CD4-positive, alpha-beta T cell (primary cell): Measurements from ENCODE around the gene NIN. TPM values are rescaled to one million over a fixed set of nuclear protein-coding genes. Genes with fewer than 3 reads are reported as not detected.
A peak's percentile ranks its signal among the peaks of the same experiment; 100 is the strongest.

Experiments used
- ATAC-seq: fragments of 200-7000 bp; cut with Tn5 transposase; one replicate; pipeline ENCODE4 v1.10.0; 2022; ENCODE audit warnings: mild to moderate bottlenecking; ENCODE audit not compliant: poor library complexity
- CTCF ChIA-PET: fragments of 350-600 bp; sonication (Branson Sonifier 250); formaldehyde crosslinking; loops from one replicate; lab custom pipeline; 2021; ENCODE audit warnings: antibody characterized with exemption, inconsistent platforms; lab: Charles Lee
- POLR2A ChIA-PET: fragments of 350-600 bp; sonication (Branson Sonifier 250); formaldehyde crosslinking; loops from one replicate; lab custom pipeline; 2021; ENCODE audit warnings: antibody characterized with exemption, inconsistent platforms; lab: Charles Lee
- DNase-seq, 14 experiments: peaks; one replicate each; pipeline ENCODE4 v3.0.0-alpha.2; 2013 to 2020; ENCODE audit warnings: mixed read lengths in 2 of 14
- H3K27ac ChIP-seq, 2 donors: one replicate each; pipeline versions ENCODE4 v1.5.1 to v1.7.0; 2013; ENCODE audit warnings: low read length in 2 of 2, low read depth in 1 of 2, mild to moderate bottlenecking in 1 of 2
- H3K27me3 ChIP-seq, 2 experiments: 1 replicate in 1 of 2; 2 replicates in 1 of 2; pipeline versions ENCODE4 v1.6.1 to v1.7.0; 2013; ENCODE audit warnings: low read length in 2 of 2, control low read depth in 1 of 2, mild to moderate bottlenecking in 1 of 2, moderate library complexity in 1 of 2; ENCODE audit not compliant: insufficient read depth in 2 of 2, control insufficient read depth in 1 of 2
- H3K36me3 ChIP-seq: one replicate; pipeline ENCODE4 v1.6.1; 2013; ENCODE audit warnings: low read length, control low read depth; ENCODE audit not compliant: insufficient read depth
- H3K4me1 ChIP-seq: one replicate; pipeline ENCODE4 v1.6.1; 2013; ENCODE audit warnings: low read length, control low read depth; ENCODE audit not compliant: insufficient read depth
- H3K4me3 ChIP-seq: one replicate; pipeline ENCODE4 v1.5.1; 2013; ENCODE audit warnings: mild to moderate bottlenecking, low read length, moderate library complexity
- H3K9me3 ChIP-seq, 2 experiments: 1 replicate in 1 of 2; 2 replicates in 1 of 2; pipeline versions ENCODE4 v1.6.1 to v1.7.0; 2013; ENCODE audit warnings: low read length in 2 of 2, mild to moderate bottlenecking in 2 of 2, control low read depth in 1 of 2, moderate library complexity in 1 of 2; ENCODE audit not compliant: control insufficient read depth in 1 of 2, insufficient read depth in 1 of 2
- H3K27ac Mint-ChIP-seq: one replicate; pipeline ENCODE4 v1.8.0; 2020; ENCODE audit warnings: mixed read lengths
- H3K27me3 Mint-ChIP-seq: one replicate; pipeline ENCODE4 v1.8.0; 2021; ENCODE audit warnings: mixed read lengths
- H3K36me3 Mint-ChIP-seq: one replicate; pipeline ENCODE4 v1.8.0; 2021; ENCODE audit warnings: low read depth, mixed read lengths
- H3K4me1 Mint-ChIP-seq: one replicate; pipeline ENCODE4 v1.8.0; 2021; ENCODE audit warnings: low read depth, mixed read lengths
- H3K4me3 Mint-ChIP-seq: one replicate; pipeline ENCODE4 v1.8.0; 2020; ENCODE audit warnings: mild to moderate bottlenecking, mixed read lengths
- H3K9me3 Mint-ChIP-seq: one replicate; pipeline ENCODE4 v1.8.0; 2020; ENCODE audit warnings: mixed read lengths
- CTCF ChIP-seq: fragments of 200-600 bp; IDR thresholded peaks from one replicate; pipeline ENCODE4 v1.8.0; 2022; ENCODE audit warnings: antibody characterized with exemption, mild to moderate bottlenecking
- intact Hi-C, 2 experiments: fragments of 100-400 bp; cut with DNase I in 1 of 2; cut with micrococcal nuclease in 1 of 2; formaldehyde crosslinking; loops; one replicate each; pipeline versions ENCODE4 v1.15.1 to v1.9.0; 2023 to 2025; cut with DNase I, micrococcal nuclease
- total RNA-seq, 174 experiments: library from RNA in 2 of 174; stranded (reverse) in 2 of 174; gene quantifications; one replicate each; pipeline ENCODE4 v1.2.3 and lab custom pipeline; 2021 to 2026

Gene NIN
- total RNA-seq, 2 experiments from 2014 or later, result 96.8 to 98.5 TPM

GRCh38 chr14:50860478-50861086, 29.6 kb upstream of the NIN start:
- peaks cover 16% of the 10 kb centered on the region for H3K4me1 Mint-ChIP-seq
- peaks cover 4% of the 10 kb centered on the region for H3K27me3 Mint-ChIP-seq
- DNase-seq, result peak; percentile 83 to 95 (median 90)
- POLR2A ChIA-PET, result interaction anchor here (0.6 to 3.1 kb wide), 30 partner anchors 12 to 549 kb away, joined by 3 to 83 read pairs (median 5); partner anchors contain the start of genes DMAC2L, L2HGDH, MAP4K5 and NIN
- peaks cover 11% of the 10 kb centered on the region for H3K4me1 ChIP-seq
- no peaks in the 10 kb centered on the region for H3K36me3 ChIP-seq
- no peaks in the 10 kb centered on the region for H3K9me3 Mint-ChIP-seq
- TF ChIP-seq CTCF, result peak; percentile 87
- no peak overlapping the region for H3K27ac ChIP-seq
- peaks cover 8% of the 10 kb centered on the region for H3K36me3 Mint-ChIP-seq
- peak overlapping the region; percentile 93 for H3K4me3 Mint-ChIP-seq
- CTCF ChIA-PET, result interaction anchor here (0.9 to 3.4 kb wide), 27 partner anchors 8 to 540 kb away, joined by 3 to 43 read pairs (median 4); partner anchors contain the start of genes MAP4K5 and NIN
- peak; percentile 79 for ATAC-seq
- intact Hi-C loops, result loop anchor here (1.0 to 10.0 kb wide), 7 partner anchors 30 to 536 kb away; partner anchors contain the start of gene NIN (in 1 of the 2)
- no peaks in the 10 kb centered on the region for H3K9me3 ChIP-seq
- H3K27me3 ChIP-seq, result no peaks in the 10 kb centered on the region
- H3K4me3 ChIP-seq, result peak overlapping the region; percentile 83
- peak overlapping the region; percentile 89 for H3K27ac Mint-ChIP-seq

GRCh38 chr14:50859296-50859624, 28.3 kb upstream of the NIN start:
- Mint-ChIP-seq H3K27me3 (no peaks in the 10 kb centered on the region), H3K4me1 (peaks cover 14% of the 10 kb centered on the region), H3K9me3 (no peaks in the 10 kb centered on the region), H3K4me3 (peak overlapping the region; percentile 93), H3K36me3 (peaks cover 8% of the 10 kb centered on the region), H3K27ac (peak overlapping the region; percentile 89)
- Histone ChIP-seq H3K27me3 (no peaks in the 10 kb centered on the region), H3K36me3 (no peaks in the 10 kb centered on the region), H3K27ac (no peak overlapping the region), H3K4me1 (peaks cover 11% of the 10 kb centered on the region), H3K9me3 (no peaks in the 10 kb centered on the region), H3K4me3 (peak overlapping the region; percentile 83)
- intact Hi-C loops, result loop anchor here in 1 of 2 experiments (2.0 kb wide), 1 partner anchor 26 kb away; no protein-coding TSS in a partner anchor
- ATAC-seq (no peak), DNase-seq (no peak)
- ChIA-PET CTCF (interaction anchor here (0.6 to 3.4 kb wide), 10 partner anchors 13 to 621 kb away, joined by 3 to 43 read pairs (median 6); partner anchors contain the start of gene NIN), POLR2A (interaction anchor here (1.3 to 3.1 kb wide), 13 partner anchors 24 to 547 kb away, joined by 3 to 83 read pairs (median 11); partner anchors contain the start of genes DMAC2L, L2HGDH and NIN)
- no peak for TF ChIP-seq CTCF

GRCh38 chr14:50856660-50857059, 25.7 kb upstream of the NIN start:
- no peak overlapping the region for H3K4me3 Mint-ChIP-seq
- peaks cover 14% of the 10 kb centered on the region for H3K4me1 Mint-ChIP-seq
- TF ChIP-seq CTCF, result no peak
- Histone ChIP-seq H3K27me3 (no peaks in the 10 kb centered on the region), H3K9me3 (no peaks in the 10 kb centered on the region), H3K4me3 (no peak overlapping the region), H3K27ac (no peak overlapping the region), H3K36me3 (no peaks in the 10 kb centered on the region), H3K4me1 (peaks cover 11% of the 10 kb centered on the region)
- H3K27me3 Mint-ChIP-seq, result no peaks in the 10 kb centered on the region
- DNase-seq (no peak), ATAC-seq (no peak)
- ChIA-PET CTCF (no interaction called here), POLR2A (no interaction called here)
- no peak overlapping the region for H3K27ac Mint-ChIP-seq
- intact Hi-C loops, result no loop called here
- H3K36me3 Mint-ChIP-seq, result peaks cover 8% of the 10 kb centered on the region
- no peaks in the 10 kb centered on the region for H3K9me3 Mint-ChIP-seq
